Measurements from ENCODE around the gene COL25A1. TPM values are rescaled to one million over a fixed set of nuclear protein-coding genes. Genes with fewer than 3 reads are reported as not detected.
"Not testable (repeated sequence)": the region's sequence is repeated elsewhere in the genome, so short reads cannot be mapped to it uniquely, and the experiment has no call there.

COL25A1 gene
- polyA plus RNA-seq, 3 donors: 14.5 to 20.1 (median 17.1) TPM

DNA sequence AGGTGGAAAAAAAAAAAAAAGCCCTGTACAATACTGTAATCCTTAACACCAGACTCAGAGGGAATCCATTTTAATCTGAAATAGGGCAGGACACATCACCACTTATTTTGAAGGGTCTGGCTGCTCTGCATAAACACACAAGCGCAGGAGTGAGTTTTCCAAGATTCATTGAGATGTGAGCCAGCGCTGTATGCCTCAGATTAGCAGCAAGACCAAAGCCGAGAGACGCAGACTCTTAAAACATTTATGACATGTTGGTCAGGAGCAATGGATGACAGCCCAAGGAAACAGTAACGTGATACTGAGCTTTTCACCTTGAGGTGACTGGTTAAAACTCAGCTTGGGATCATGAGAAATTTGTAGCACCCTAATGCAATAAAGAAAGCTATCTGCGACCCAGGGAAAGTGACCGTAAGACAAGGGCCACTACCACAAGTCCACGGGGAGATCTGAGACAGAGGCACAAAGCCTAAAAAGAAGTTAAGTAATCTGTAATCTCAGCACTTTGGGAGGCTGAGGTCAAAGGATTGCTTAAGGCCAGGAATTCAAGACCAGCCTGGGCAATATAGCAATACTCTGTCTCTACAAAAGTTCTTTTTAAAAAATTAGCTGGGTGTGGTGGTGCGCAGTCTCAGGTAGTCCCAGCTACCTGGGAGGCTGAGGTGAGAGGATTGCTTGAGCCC is 210.6 kb downstream of the COL25A1 start:
- no peak for DNase-seq (ENCODE audit: extremely low read depth in 1 of 11, low read depth in 9 of 11, low spot score in 4 of 11)

DNA sequence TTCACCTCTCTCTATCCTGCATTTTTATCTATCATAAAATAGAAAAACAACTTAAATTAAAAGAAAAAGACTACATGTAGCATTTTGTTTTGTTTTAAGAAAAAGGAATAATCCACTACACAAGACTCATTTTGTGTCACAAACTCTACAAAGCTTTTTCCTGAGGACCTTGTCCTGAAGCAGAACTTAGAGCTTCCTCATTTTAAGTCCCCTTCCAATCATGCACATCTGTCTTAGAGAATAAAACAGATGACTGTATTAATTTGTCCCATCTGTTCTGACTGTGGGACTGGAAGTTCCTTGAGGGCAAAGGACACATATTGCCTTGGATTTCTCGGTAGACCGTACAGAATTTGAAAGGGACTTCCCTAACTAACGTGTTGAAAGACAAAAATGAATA is 218.5 kb downstream of the COL25A1 start:
- no peak for DNase-seq (ENCODE audit: extremely low read depth in 1 of 11, low read depth in 9 of 11, low spot score in 4 of 11)

DNA sequence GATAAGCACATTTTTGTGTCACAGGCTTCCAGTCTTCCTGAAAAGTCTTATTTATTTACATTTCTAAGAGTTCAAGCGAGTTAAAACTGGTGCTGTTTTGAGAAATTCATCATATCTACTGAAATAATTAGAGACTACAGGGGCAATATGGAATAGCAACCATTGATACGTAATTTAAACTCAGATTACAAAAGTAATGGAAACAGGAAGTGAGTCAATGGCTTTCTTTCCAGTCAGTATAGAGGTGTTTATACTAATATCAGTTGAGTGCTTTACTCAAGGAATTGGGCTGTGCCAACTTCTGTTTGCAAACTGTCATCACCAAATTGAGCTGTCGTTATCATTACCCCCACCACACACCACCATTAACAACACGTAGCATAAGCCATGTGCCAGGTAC is 222.7 kb downstream of the COL25A1 start:
- no peak for DNase-seq (ENCODE audit: extremely low read depth in 1 of 11, low read depth in 9 of 11, low spot score in 4 of 11)

DNA sequence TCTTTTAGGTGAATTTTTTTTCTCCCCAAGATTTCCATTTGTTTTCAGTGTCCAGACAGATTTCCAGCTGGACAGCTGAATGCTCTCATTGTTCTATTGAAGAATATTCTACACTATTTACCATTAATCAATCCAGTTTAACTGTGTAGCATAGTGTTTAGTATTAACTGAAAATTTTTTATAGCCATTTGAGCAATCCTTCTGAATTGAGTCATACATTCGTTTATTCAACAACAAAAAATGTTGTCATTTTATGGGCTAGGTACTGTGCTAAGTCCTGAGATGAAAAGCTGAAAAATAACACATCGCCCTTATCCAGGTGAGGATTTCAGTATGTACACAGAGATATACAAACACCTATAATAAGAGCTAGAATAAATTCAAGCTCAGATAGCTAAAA is 223.3 kb downstream of the COL25A1 start:
- no peak for DNase-seq (ENCODE audit: extremely low read depth in 1 of 11, low read depth in 9 of 11, low spot score in 4 of 11)

DNA sequence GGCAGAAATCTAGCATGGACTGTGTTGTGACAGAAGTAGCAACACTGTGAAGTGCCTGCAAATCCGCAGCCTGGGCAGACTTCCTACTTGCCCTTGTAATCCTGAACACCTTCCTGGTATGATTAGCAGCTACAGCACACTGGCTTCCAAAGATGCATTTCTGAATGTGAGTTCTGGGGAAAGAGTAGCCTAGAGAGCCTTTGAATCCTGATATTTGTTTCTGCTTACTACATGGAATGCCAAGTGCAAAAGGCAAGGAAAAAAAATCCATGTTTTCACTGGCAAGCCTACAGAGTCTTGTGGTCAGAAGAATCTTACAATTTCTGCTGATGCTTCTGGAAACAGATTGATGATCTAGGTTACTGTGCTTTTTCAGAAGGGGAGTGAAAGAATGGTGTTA is 223.7 kb downstream of the COL25A1 start:
- peak in 8 of 11 donors; percentile 18 to 56 (median 28) for DNase-seq (ENCODE audit: extremely low read depth in 1 of 11, low read depth in 9 of 11, low spot score in 4 of 11)

DNA sequence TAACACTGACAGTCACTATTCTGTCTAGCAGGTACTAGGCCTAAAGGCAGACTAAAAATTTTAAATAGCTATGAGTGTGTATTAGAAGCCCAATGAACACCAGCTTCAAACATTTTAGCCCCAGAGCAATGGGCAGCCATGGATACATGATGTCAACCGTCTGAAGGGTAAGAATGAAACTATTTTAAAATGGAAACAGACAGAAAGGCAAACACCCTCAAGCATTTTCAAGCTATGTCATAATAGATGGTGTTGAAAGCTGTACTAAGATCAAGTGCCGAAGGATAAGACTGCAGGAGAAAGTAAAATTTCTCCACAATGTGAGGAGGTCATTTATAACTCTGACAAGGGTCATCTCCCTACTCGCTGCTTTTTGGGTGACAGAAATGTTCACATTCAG is 225.0 kb downstream of the COL25A1 start:
- DNase-seq (ENCODE audit: extremely low read depth in 1 of 11, low read depth in 9 of 11, low spot score in 4 of 11): no peak

DNA sequence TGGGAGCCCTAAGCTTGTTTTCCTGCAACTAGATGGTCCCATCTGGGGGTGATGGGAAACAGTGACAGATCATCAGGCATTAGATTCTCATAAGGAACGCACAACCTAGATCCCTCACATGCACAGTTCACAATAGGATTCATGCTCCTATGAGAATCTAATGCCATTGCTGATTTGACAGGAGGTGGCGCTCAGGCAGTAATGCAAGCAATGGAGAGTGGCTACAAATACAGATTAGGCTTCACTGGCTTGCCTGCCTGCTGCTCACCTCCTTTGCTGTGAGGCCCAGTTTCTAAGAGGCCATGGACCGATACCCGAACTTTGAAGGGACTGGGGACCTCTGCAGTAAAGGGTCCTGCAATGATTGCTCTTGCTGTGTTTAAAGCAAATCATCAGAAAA is 225.7 kb downstream of the COL25A1 start:
- DNase-seq (ENCODE audit: extremely low read depth in 1 of 11, low read depth in 9 of 11, low spot score in 4 of 11): not testable (repeated sequence)

DNA sequence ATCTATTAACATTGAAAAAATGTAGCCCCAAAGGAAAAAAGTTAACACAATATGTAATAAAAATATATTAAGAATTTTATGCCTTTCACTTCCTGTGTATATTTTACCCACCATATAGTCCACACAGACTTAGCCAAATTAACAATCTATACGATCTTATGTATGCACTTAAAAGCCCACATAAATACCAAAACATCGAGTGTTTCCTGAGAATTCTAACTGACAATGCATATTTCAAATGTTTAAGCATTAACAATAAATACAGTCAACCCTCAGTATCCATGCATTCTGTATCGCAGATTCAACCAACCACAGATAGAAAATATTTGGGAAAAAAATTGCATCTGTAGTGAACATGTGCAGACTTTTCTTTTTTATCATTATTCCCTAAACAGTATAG is 226.8 kb downstream of the COL25A1 start:
- DNase-seq (ENCODE audit: extremely low read depth in 1 of 11, low read depth in 9 of 11, low spot score in 4 of 11): no peak

DNA sequence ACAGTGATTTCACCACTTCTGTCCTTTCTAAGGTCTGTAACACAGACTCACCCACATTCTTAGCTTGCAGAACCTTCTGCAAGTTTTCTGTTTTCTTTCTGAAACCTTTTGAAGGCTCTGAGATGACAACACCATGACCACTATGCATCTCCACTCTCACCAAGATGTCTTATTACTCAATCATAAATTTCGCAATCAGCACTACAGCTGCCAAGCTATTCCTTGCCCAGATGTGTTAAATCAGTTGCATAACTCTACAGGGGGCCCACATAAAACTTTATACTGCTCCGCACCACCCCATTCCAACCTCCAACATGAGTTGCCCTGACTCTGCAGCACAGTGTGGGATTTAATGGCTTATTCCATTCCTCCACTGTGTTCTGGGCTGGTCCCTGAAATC is 229.9 kb downstream of the COL25A1 start:
- no peak for DNase-seq (ENCODE audit: extremely low read depth in 1 of 11, low read depth in 9 of 11, low spot score in 4 of 11)

DNA sequence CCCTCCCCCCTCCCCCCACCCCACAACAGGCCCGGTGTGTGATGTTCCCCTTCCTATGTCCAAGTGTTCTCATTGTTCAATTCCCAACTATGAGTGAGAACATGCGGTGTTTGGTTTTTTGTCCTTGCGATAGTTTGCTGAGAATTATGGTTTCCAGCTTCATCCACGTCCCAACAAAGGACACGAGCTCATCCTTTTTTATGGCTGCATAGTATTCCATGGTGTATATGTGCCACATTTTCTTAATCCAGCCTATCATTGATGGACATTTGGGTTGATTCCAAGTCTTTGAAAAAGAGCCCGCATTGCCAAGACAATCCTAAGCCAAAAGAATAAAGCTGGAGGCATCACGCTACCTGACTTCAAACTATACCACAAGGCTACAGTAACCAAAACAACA is 231.8 kb downstream of the COL25A1 start:
- DNase-seq (ENCODE audit: extremely low read depth in 1 of 11, low read depth in 9 of 11, low spot score in 4 of 11): not testable (repeated sequence)

DNA sequence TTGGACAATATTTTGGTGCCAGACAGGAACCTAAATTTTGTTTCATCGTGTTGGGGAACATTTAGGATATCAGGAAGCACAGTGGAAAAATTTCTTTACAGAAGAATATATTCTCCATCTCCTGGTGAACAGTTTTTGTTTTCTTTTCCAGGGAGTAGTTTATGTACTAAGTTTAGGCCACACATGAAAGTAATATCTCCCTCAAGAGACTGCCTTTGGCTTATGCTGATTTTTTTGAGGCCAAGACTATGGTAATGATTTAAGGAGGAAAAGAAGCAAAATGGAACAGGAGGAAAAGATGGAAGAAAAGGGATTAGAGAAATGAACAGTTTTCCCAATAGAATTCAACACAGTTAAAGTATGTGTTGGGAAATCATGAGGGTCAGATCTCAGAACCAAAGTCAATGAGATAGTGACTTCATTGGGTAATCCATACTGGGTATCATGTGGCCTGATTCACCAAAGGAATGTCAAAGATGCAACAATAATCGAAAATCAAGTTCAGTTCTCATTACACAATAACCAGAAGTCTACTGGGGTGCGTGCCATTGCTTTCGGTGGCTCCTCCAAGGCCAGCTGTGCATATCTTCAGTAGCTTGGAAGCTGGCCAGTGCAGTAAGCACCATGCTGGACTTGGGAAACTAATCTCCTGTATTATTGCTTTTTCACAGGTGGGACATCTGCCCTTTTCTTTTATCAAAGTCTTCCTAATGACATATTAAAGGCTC is 234.8 kb downstream of the COL25A1 start:
- DNase-seq (ENCODE audit: extremely low read depth in 1 of 11, low read depth in 9 of 11, low spot score in 4 of 11): no peak

DNA sequence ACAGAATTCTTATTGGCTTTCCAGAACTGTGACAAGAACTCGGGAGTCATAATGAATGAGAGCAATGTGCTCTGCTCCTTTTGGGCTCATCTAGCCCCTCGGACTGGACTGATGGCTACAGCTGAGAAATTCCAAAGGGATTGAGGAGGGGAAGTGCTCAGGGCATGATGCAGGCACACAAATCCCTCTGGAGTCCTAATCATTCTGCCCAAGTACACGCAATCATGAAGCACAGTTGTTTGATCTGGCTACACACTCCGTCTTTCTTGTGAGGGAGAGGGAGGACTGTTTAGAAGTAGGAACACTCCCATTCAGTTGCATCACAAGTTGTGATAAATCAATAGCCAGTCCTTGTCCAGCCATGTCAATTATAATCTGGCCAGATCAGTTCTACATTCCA is 237.5 kb downstream of the COL25A1 start:
- no peak for DNase-seq (ENCODE audit: extremely low read depth in 1 of 11, low read depth in 9 of 11, low spot score in 4 of 11)

DNA sequence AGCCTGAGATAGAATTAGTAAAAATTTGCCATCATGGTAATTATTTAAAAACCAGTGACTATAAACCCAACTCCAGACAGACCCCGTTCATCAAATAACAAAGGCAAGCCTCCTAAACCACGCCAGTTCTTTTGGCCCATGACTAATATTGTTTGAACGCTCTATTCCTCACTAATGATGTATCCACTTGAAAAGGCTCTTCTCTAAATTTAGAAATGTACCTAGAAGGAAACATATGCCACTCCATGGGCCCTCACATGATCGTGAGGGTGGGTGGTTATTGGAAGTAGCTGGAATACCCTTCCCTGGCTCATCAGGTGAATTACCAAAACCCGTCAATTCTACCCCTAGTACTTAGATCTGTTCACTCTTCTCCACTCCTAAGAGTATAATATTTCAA is 249.2 kb downstream of the COL25A1 start:
- DNase-seq (ENCODE audit: extremely low read depth in 1 of 11, low read depth in 9 of 11, low spot score in 4 of 11): no peak

DNA sequence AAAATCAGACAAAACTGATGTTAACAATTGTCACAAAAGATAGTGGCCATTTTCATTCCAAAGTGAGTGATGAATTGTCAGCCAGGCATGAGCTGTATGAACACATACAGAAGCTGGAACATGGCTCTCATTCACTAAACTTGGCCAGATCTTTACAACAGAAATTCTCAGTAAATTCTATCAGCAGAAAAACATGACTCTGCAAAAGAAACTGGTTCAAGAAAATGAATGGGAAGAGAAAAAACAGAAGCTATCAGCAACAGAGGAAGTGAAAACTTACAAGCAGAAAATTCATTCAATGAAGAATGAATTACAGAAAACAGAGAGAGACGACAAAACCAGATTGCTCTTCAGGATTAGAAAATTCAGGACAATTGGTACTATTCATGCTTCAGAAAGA is 249.6 kb downstream of the COL25A1 start:
- DNase-seq (ENCODE audit: extremely low read depth in 1 of 11, low read depth in 9 of 11, low spot score in 4 of 11): no peak

DNA sequence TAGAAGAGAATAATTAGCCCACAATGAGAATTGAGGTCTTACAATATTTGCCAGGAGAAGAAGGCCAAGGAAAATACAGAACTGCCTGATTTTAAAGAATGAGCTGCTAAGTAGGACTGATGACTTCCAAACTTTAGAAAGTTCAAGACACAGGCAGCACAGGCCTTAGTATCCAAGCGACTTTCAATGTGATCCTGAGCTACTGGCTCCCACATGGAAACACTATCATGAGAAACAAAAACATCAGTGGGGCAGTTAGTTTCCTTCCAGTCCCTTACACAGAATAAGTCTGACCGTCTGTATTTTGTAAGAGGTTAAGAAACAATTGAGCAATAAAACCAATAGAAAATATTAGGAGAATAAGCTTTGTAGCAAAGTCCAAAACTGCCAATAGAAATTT is 251.4 kb downstream of the COL25A1 start:
- DNase-seq (ENCODE audit: extremely low read depth in 1 of 11, low read depth in 9 of 11, low spot score in 4 of 11): no peak

DNA sequence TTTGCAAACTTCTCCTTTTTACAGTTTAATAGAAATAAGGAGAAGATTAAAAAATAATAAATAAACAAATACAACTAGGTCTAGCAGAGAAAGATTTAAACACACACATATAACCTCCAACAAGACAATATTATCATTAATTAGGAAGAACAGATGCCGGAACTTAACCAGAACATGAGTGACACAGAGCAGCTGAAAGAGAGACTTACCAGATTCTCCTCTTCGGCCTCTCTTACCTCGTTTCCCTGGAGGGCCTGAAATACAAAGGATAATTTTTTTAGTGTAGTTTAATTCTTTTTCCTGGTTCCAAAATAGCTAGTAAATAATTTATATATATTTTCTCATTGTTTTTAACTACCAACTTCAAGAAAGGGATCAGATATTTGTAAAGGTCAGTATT is 252.5 kb downstream of the COL25A1 start:
- DNase-seq (ENCODE audit: extremely low read depth in 1 of 11, low read depth in 9 of 11, low spot score in 4 of 11): no peak

DNA sequence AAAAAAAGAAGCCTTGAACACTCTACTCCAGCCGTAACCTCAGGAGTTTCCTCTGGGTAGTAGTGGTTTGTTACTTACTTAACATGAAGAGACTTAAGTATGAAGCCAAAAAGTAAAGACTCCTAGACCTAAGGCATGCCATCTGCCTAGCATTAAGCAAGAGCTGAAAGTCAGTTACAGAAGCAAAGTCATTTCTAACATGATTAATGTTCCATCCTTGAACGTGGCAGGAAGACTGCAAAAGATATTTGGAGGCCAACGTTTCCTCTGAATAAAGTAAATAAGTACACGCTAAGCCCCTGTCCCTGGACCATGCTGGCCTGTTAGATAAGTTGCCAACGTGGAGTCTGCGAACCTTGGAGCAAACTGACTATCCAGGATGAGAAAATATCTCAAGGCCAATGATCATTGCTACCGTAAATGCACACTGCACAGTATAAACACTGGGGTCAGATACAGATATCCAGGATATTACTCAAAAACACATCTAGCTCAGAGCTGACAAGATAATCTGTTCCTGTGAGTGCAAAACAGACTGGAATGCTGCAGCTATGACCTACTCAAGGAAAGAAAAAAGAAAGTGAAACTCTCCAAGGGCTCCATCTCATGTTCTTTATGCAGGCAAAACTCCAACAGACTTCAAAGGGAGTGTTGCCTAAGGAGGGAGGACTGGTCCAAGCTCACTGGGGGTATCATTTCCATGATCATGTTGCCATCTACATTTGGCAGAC is 255.8 kb downstream of the COL25A1 start:
- peak in 1 of 11 donors; percentile 18 for DNase-seq (ENCODE audit: extremely low read depth in 1 of 11, low read depth in 9 of 11, low spot score in 4 of 11)

DNA sequence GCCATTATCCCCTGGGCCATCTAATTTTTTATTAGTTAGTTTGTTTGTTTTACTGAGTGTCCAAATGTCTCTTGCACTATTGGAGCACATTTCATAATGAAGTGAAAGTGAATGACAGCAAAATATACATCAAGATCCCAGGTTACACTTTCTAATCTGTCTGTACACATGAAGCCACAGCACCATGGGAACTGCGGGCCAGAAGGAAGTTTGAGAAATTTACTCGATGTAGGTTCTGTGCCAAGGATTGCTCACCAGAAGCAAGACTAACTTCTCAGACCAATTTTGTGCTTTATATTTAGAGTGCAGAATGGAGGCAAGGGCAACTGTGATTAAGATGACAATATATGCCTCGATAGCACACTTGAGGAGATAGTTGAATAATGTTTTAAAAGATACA is 258.0 kb downstream of the COL25A1 start:
- no peak for DNase-seq (ENCODE audit: extremely low read depth in 1 of 11, low read depth in 9 of 11, low spot score in 4 of 11)

DNA sequence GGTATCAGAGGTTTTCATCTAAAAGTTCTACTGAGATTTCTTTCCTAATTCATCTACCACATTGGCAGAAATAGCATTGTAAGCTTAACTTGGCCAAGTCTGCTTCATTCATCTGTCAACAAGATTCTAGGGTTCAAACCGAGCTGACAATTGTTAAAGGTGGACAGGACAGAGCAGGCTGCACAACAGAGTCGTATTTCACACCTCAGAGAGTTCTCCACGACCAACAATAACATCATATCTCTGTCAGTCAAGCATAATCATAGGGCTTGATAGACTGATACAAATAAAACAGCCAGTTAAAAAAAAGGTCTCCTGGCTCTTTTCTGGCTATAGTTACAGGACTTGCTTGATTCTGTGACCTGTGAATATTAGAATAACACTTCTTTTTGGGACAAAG is 259.2 kb downstream of the COL25A1 start:
- no peak for DNase-seq (ENCODE audit: extremely low read depth in 1 of 11, low read depth in 9 of 11, low spot score in 4 of 11)

Measured in renal cortex interstitium (tissue), 11 donors.